SK-N-SH treated with all-trans-retinoic acid at 6 μM for 48 hours (cell line): ENCODE measurements around the gene DAB2IP.

ENCODE experiments used
- ATAC-seq: fragments of 200-7000 bp; cut with Tn5 transposase; 3 replicates; pipeline ENCODE4 v1.9.1; 2020; ENCODE audit warnings: mild to moderate bottlenecking, moderate library complexity
- ARNTL ChIP-seq: fragments of 450-650 bp; formaldehyde crosslinking; IDR thresholded peaks from 2 replicates; pipeline ENCODE4 v1.5.0; 2020; ENCODE audit warnings: low read depth, mild to moderate bottlenecking, moderate library complexity, borderline replicate concordance
- BACH2 ChIP-seq: fragments of 250-450 bp; sonication (Bioruptor Pico); IDR thresholded peaks from 2 replicates; pipeline ENCODE4 v1.9.0; 2021; ENCODE audit warnings: mild to moderate bottlenecking, borderline replicate concordance
- CSDC2 ChIP-seq: fragments of 250-450 bp; sonication (Bioruptor Pico); IDR thresholded peaks from 2 replicates; pipeline ENCODE4 v1.5.0; 2020; ENCODE audit warnings: mild to moderate bottlenecking, moderate library complexity
- ESRRG ChIP-seq: fragments of 250-450 bp; sonication (Bioruptor Pico); IDR thresholded peaks from 2 replicates; pipeline ENCODE4 v1.6.1; 2021; ENCODE audit warnings: mild to moderate bottlenecking
- GLIS3 ChIP-seq: fragments of 250-450 bp; sonication (Bioruptor Pico); IDR thresholded peaks from 2 replicates; pipeline ENCODE4 v1.5.0; 2020; ENCODE audit warnings: mild to moderate bottlenecking, moderate library complexity
- ISL1 ChIP-seq: fragments of 250-450 bp; sonication (Bioruptor Pico); IDR thresholded peaks from 2 replicates; pipeline ENCODE4 v2.1.2; 2022; ENCODE audit warnings: mild to moderate bottlenecking, moderate library complexity
- OSR1 ChIP-seq: fragments of 250-450 bp; sonication (Bioruptor Pico); IDR thresholded peaks from 2 replicates; pipeline ENCODE4 v1.8.0; 2022; ENCODE audit warnings: moderate library complexity, mild to moderate bottlenecking, inconsistent platforms
- PATZ1 ChIP-seq: fragments of 250-450 bp; sonication (Bioruptor Pico); IDR thresholded peaks from 2 replicates; pipeline ENCODE4 v1.8.0; 2020; ENCODE audit warnings: mild to moderate bottlenecking, moderate library complexity, borderline replicate concordance
- POU6F1 ChIP-seq: fragments of 250-450 bp; sonication (Bioruptor Pico); IDR thresholded peaks from 2 replicates; pipeline ENCODE4 v1.8.0; 2021; ENCODE audit warnings: low read depth, mild to moderate bottlenecking, moderate library complexity, borderline replicate concordance
- PPARA ChIP-seq: fragments of 250-450 bp; sonication (Bioruptor Pico); IDR thresholded peaks from 2 replicates; pipeline ENCODE4 v1.5.0; 2020; ENCODE audit warnings: mild to moderate bottlenecking, borderline replicate concordance
- RARB ChIP-seq: fragments of 250-450 bp; sonication (Bioruptor Pico); IDR thresholded peaks from 2 replicates; pipeline ENCODE4 v1.8.0; 2021; ENCODE audit warnings: mild to moderate bottlenecking, moderate library complexity
- SNAI2 ChIP-seq: fragments of 250-450 bp; sonication (Bioruptor Pico); IDR thresholded peaks from 2 replicates; pipeline ENCODE4 v1.5.0; 2020; ENCODE audit warnings: mild to moderate bottlenecking, moderate library complexity
- TCF4 ChIP-seq: fragments of 250-450 bp; sonication (Bioruptor Pico); IDR thresholded peaks from 2 replicates; pipeline ENCODE4 v1.8.0; 2021; ENCODE audit warnings: mild to moderate bottlenecking, moderate library complexity, borderline replicate concordance
- TOX ChIP-seq: fragments of 250-450 bp; sonication (Bioruptor Pico); IDR thresholded peaks from 2 replicates; pipeline ENCODE4 v1.8.0; 2021; ENCODE audit warnings: mild to moderate bottlenecking, moderate library complexity, borderline replicate concordance
- ZC3H10 ChIP-seq: fragments of 250-450 bp; sonication (Bioruptor Pico); IDR thresholded peaks from 2 replicates; pipeline ENCODE4 v1.5.1; 2021; ENCODE audit warnings: mild to moderate bottlenecking, moderate library complexity
- ZFP3 ChIP-seq: fragments of 250-450 bp; sonication (Bioruptor Pico); IDR thresholded peaks from 2 replicates; pipeline ENCODE4 v1.5.0; 2020; ENCODE audit warnings: mild to moderate bottlenecking, moderate library complexity
- ZFP30 ChIP-seq: fragments of 450-650 bp; formaldehyde crosslinking; IDR thresholded peaks from 2 replicates; pipeline ENCODE4 v1.5.0; 2022; ENCODE audit warnings: mild to moderate bottlenecking, moderate library complexity
- ZNF565 ChIP-seq: fragments of 450-650 bp; formaldehyde crosslinking; conservative IDR thresholded peaks from 2 replicates; pipeline ENCODE4 v1.5.0; 2020; ENCODE audit warnings: low read depth, mild to moderate bottlenecking, moderate library complexity
- ZNF70 ChIP-seq: fragments of 450-650 bp; formaldehyde crosslinking; IDR thresholded peaks from 2 replicates; pipeline ENCODE4 v1.5.0; 2020; ENCODE audit warnings: mild to moderate bottlenecking, moderate library complexity
- ZNF8 ChIP-seq: fragments of 450-650 bp; formaldehyde crosslinking; IDR thresholded peaks from 2 replicates; pipeline ENCODE4 v1.5.0; 2020; ENCODE audit warnings: mild to moderate bottlenecking, moderate library complexity
- TF ChIP-seq, protein P1 (sequence below): fragments of 250-450 bp; sonication (Bioruptor Pico); IDR thresholded peaks from 2 replicates; pipeline ENCODE4 v1.5.1; 2021; ENCODE audit warnings: mild to moderate bottlenecking, moderate library complexity
- TF ChIP-seq, protein P2 (sequence below): fragments of 250-450 bp; sonication (Bioruptor Pico); IDR thresholded peaks from 2 replicates; pipeline ENCODE4 v1.5.1; 2020; ENCODE audit warnings: low read depth, mild to moderate bottlenecking, moderate library complexity
- TF ChIP-seq, protein P3 (sequence below): fragments of 250-450 bp; sonication (Bioruptor Pico); IDR thresholded peaks from 2 replicates; pipeline ENCODE4 v1.5.0; 2020; ENCODE audit warnings: mild to moderate bottlenecking, moderate library complexity

Gene DAB2IP

DNA sequence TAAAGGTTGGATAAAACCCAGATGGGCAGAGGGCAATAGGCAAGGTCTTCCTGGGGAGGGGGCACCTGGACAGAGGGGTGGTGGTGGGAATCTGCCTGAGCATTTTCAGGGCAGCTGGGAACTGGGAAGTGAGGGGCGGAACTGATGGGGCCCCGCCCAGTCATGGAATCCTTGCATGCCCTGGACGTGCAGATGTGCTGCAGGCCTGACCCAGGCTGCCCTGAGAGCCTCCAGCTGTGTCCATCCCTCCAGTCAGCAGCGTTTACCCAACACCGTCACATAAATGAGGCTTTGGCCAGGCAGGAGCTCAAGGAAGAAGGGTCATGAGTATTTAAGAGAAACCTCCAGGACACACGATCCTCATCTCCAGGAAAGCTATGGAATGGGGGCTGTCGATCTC is 70.3 kb downstream of the DAB2IP start:
- no peak for ATAC-seq
- TF ChIP-seq BACH2 (CRISPR knock-in tag) (no peak), ZC3H10 (CRISPR knock-in tag) (no peak), ZNF565 (no peak), PPARA (CRISPR knock-in tag) (no peak), ZFP30 (CRISPR knock-in tag) (no peak), SNAI2 (CRISPR knock-in tag) (no peak), CSDC2 (CRISPR knock-in tag) (no peak), ZNF70 (CRISPR knock-in tag) (no peak), ZNF8 (no peak), PATZ1 (no peak)
- TF ChIP-seq, protein P1, sequence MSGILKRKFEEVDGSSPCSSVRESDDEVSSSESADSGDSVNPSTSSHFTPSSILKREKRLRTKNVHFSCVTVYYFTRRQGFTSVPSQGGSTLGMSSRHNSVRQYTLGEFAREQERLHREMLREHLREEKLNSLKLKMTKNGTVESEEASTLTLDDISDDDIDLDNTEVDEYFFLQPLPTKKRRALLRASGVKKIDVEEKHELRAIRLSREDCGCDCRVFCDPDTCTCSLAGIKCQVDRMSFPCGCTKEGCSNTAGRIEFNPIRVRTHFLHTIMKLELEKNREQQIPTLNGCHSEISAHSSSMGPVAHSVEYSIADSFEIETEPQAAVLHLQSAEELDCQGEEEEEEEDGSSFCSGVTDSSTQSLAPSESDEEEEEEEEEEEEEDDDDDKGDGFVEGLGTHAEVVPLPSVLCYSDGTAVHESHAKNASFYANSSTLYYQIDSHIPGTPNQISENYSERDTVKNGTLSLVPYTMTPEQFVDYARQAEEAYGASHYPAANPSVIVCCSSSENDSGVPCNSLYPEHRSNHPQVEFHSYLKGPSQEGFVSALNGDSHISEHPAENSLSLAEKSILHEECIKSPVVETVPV (CRISPR knock-in tag), result no peak

- no peak for TF ChIP-seq ZC3H10 (CRISPR knock-in tag)
- no peak for TF ChIP-seq TOX (CRISPR knock-in tag)
- TF ChIP-seq ZNF565, result no peak
- no peak for TF ChIP-seq POU6F1 (CRISPR knock-in tag)
- no peak for TF ChIP-seq PPARA (CRISPR knock-in tag)
- TF ChIP-seq ARNTL, result no peak
- TF ChIP-seq, protein P2, sequence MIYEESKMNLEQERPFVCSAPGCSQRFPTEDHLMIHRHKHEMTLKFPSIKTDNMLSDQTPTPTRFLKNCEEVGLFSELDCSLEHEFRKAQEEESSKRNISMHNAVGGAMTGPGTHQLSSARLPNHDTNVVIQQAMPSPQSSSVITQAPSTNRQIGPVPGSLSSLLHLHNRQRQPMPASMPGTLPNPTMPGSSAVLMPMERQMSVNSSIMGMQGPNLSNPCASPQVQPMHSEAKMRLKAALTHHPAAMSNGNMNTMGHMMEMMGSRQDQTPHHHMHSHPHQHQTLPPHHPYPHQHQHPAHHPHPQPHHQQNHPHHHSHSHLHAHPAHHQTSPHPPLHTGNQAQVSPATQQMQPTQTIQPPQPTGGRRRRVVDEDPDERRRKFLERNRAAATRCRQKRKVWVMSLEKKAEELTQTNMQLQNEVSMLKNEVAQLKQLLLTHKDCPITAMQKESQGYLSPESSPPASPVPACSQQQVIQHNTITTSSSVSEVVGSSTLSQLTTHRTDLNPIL (CRISPR knock-in tag), result peak; percentile 91
- TF ChIP-seq OSR1 (CRISPR knock-in tag), result no peak
- TF ChIP-seq TCF4 (CRISPR knock-in tag), result 0 out of 2 replicates have a peak, but pooled peaks have one; percentile 34
- TF ChIP-seq ISL1 (CRISPR knock-in tag), result peak; percentile 57; the same call in 1 of the 2 replicates
- TF ChIP-seq, protein P3, sequence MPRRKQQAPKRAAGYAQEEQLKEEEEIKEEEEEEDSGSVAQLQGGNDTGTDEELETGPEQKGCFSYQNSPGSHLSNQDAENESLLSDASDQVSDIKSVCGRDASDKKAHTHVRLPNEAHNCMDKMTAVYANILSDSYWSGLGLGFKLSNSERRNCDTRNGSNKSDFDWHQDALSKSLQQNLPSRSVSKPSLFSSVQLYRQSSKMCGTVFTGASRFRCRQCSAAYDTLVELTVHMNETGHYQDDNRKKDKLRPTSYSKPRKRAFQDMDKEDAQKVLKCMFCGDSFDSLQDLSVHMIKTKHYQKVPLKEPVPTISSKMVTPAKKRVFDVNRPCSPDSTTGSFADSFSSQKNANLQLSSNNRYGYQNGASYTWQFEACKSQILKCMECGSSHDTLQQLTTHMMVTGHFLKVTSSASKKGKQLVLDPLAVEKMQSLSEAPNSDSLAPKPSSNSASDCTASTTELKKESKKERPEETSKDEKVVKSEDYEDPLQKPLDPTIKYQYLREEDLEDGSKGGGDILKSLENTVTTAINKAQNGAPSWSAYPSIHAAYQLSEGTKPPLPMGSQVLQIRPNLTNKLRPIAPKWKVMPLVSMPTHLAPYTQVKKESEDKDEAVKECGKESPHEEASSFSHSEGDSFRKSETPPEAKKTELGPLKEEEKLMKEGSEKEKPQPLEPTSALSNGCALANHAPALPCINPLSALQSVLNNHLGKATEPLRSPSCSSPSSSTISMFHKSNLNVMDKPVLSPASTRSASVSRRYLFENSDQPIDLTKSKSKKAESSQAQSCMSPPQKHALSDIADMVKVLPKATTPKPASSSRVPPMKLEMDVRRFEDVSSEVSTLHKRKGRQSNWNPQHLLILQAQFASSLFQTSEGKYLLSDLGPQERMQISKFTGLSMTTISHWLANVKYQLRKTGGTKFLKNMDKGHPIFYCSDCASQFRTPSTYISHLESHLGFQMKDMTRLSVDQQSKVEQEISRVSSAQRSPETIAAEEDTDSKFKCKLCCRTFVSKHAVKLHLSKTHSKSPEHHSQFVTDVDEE (CRISPR knock-in tag), result peak; percentile 53; the same call in 1 of the 2 replicates
- TF ChIP-seq ZFP30 (CRISPR knock-in tag), result no peak
- TF ChIP-seq ZNF8, result no peak
- no peak for TF ChIP-seq BACH2 (CRISPR knock-in tag)
- TF ChIP-seq RARB (CRISPR knock-in tag), result no peak
- TF ChIP-seq ZFP3 (CRISPR knock-in tag), result peak; percentile 71; the same call in 1 of the 2 replicates
- TF ChIP-seq ZNF70 (CRISPR knock-in tag), result no peak
- TF ChIP-seq, protein P1 (CRISPR knock-in tag), result no peak
- TF ChIP-seq GLIS3 (CRISPR knock-in tag), result no peak
- TF ChIP-seq CSDC2 (CRISPR knock-in tag), result 0 out of 2 replicates have a peak, but pooled peaks have one; percentile 41
- no peak for TF ChIP-seq PATZ1
- TF ChIP-seq ESRRG, result no peak
- peak; percentile 73; the same call in 1 of the 2 replicates for TF ChIP-seq SNAI2 (CRISPR knock-in tag)
- peak; percentile 50 for ATAC-seq
Measured at GRCh38 chr9:121725008-121725775, 73.8 kb downstream of the DAB2IP start.
